Hepatic stellate cell (primary cell): ENCODE results near the gene CCDC88A.
"Not testable (repeated sequence)": the region's sequence is repeated elsewhere in the genome, so short reads cannot be mapped to it uniquely, and the experiment has no call there.

Source experiments
- DNase-seq: peaks from one replicate; pipeline ENCODE4 v3.0.0; 2011; ENCODE audit warnings: low spot score

Gene CCDC88A

DNA sequence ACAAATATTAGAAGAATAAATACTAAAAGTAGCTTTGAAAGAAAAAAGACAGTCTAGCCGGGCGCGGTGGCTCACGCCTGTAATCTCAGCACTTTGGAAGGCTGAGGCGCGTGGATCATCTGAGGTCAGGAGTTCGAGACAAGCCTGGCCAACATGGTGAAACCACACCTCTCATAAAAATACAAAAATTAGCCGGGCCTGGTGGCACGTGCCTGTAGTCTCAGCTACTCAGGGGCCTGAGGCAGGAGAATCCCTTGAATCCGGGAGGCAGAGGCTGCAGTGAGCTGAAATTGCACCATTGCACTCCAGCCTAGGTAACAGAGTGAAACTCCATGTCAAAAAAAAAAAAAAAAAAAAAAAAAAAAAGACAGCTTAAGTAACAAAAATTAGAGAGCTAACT is 34.1 kb downstream of the CCDC88A start:
- DNase-seq: not testable (repeated sequence)

DNA sequence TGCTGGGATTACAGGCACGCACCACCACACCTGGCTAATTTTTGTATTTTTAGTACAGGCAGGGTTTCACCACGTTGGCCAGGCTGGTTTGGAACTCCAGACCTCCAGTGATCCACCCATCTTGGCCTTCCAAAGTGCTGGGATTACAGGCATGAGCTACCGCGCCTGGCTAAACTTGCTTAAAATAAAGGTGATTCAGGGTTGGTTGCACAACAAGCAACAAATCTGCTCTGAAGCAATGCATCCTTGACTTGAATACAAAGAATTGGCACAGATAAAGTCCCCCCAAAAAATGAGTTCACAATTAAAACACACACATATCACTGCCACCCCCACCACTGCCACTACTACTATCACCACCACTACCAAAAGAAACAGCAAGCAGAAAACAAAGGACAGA is 34.9 kb downstream of the CCDC88A start:
- no peak for DNase-seq

DNA sequence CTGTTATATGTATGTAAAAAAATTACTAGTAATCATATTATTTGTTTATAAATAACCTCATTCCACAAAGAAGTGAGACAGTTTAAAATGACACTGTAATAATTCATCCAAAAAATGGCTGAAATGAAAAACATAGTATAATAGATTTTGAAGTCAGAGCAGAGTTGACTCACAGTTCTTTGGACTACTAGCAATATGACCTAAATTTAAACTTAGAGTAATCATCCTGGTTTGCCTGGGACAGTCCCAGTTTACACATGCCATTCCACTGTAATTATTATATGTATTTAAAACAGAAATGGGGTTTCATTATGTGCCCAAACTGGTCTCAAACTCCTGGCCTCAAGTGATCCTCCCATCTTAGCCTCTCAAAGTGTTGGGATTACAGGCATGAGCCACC is 48.3 kb downstream of the CCDC88A start:
- no peak for DNase-seq

DNA sequence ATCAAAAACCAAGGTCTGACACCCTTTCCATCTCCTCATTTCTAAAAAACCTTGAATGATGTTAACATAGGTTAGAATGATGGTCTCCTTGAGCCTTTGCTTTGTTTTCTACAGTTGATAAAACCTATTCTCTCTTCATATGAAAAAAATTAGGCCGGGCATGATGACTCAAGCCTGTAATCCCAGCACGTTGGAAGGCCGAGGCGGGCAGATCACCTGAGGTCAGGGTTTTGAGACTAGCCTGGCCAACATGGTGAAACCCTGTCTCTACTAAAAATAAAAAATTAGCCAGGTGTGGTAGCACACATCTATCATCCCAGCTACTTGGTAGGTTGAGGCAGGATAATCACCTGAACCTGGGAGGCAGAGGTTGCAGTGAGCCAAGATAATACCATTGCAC is 49.4 kb downstream of the CCDC88A start:
- no peak for DNase-seq

DNA sequence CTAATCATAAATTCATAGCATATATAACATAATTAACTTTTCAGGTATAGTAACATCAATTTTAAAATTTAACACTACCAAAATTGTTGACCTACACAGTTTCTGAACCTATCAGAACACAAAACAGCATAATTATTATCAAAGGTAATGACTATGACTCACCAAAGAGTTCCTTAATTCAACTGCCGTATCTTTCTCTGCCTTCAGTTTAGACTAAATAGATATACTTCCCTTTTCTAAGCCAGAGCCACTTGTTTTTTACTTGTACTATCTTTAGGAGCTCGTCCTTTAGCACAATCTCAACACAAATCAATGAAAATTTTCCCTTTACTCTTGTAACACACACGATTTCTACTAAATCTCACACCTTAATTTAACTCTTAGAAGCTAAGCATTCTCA is 54.4 kb downstream of the CCDC88A start:
- no peak for DNase-seq

DNA sequence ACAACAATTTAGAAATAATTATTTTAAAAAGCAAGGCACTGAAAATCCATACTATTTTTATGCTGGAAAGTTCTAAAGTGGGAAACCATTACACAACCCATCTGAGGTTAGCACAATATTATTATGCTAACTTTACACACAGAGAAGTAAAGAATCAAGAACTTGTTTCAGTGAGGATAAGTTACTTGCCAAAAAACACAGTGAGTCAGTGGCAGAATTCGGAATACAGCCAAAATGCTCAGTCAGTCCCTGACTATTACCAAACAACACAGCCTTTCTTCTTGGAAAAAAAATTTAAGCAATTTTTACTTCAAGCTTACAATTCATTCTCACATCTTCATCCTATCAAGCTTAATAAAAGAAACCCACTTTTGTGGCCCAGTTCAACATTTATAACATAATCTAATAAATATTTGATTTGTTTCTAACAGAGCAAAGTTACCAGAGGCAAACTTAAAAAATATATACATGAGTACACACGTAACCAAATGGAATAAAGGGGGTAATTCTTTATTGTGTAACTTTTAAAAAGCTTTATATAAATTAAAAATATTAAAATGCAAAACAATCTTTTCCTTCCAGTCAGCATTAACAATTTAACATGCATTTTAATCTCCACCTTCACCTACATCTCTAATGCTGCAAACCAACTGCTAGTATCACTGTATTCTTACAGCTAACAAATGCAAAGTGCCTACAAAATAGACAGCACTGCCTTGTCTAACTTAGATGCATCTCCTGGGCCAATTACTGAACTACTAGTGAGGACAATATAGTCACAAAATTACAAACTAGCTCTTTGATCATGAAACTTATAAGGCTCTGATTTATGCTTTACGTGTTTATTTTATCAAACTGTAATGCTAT is 55.2 kb downstream of the CCDC88A start:
- peak; percentile 62 for DNase-seq

DNA sequence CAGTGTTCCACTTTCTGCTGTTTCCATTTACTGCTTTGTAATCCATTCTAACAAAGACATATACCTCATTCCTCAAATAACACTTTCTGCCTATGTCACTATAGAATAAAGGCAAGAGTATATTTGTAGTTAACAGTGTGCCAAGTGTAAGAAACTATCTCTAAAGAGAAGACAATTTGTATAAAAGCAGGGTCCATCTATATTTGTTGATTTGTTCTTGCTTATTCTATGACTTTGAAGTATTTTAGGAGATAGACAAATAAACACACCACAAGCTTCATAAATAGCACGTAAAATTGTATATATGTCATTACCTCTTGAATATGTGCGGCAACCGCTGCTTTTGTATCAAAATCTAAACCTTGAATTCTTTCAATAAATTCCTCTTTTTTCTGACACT is 56.0 kb downstream of the CCDC88A start:
- no peak for DNase-seq

DNA sequence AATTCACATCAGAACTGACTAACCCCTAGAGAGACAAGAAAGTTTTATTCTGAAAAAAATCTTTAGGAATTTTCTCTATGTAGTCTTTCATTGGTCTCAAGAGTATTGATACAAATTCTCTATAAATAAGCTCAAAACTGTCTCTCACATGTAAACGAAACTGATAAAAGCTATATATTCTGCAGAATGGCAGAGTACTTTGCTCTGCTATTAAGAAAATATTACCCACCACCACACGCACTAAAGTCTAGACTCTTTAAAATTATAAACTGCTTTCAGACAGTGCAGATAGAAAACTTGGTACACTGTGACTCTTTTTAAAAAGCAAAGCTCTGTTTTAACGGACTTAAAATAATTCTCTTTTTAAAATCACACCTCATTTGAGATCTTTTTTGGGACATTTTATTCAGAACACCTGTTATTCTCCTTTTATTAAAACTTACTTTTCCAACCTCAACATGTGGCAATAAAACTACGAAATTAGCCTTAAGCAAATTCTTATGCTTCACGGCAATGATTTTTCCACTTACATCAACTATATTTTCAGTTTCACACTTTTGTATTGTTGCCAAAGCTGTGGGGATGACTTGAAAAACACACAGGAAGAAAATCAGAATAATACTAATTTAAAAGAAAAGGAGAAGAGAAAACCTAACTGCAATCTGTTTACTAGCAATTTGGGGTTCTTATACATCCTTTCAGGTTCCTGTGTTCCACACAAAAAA is 58.0 kb downstream of the CCDC88A start:
- DNase-seq: no peak

DNA sequence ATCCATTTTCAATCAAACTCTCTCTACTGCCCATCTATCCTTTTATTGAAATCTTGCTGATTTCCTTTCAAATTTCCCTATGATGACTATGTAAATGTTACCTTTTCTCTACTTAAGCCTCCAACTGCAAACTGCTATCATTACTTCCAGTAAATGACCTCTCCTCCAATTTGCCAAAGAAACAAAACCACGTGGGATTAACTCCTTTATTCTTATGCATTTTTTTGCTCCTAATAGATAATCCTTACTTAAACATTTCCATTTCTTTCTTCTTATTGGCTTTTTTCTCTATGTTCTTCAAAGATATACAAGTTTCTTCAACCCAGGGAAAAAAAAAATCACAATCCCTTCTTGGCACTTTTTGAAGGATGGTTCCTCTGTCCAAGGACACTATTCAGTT is 61.2 kb downstream of the CCDC88A start:
- DNase-seq: no peak

DNA sequence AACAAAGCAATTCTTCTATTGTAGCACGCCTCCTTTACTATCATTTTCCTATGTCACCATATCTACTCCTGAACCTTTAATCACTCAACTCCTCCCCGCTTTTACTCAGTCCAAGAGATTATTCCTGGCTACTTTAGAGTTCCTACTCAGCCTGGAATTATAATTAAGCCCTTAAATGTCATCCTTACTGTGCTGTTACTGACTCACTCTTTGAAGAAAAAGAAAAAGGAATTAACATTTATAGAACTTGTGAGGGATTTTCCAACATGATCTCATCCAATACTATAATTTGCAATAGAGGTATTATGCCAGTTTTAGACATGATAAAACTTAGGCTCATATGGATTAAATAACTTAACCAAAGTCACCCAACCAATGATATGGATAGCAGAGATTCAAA is 61.7 kb downstream of the CCDC88A start:
- DNase-seq: no peak

DNA sequence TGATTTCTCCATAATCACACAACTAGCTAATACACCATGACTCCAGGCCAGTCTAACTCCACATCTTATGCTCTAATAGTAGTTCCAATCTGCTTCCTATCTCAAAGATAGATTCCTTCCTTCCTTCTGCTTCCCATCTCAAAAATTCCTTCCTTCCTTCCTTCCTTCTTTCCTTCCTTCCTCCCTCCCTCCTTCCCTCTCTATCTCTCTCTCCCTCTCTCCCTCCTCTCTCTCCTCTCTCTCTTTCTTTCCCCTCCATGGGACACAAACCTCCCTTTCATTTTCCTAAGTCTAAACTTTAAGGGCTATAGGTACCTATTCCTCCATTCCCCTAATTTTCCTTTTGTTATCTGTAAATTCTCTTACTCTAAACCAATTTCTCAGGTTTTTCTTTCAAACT is 62.5 kb downstream of the CCDC88A start:
- no peak for DNase-seq

DNA sequence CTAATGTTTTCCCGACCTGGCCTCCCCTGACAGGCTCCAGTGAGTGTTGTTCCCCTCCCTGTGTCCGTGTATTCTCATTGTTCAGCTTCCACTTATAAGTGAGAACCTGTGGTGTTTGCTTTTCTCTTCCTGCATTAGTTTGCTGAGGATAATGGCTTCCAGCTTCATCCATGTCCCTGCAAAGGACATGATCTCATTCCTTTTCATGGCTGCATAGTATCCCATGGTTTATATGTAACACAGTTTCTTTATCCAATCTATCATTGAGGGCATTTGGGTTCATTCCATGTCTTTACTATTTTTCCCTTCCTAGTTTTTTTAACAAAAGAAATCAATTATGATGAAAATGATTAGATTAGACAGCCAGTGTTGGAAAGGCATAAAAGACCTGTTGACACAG is 63.5 kb downstream of the CCDC88A start:
- not testable (repeated sequence) for DNase-seq

DNA sequence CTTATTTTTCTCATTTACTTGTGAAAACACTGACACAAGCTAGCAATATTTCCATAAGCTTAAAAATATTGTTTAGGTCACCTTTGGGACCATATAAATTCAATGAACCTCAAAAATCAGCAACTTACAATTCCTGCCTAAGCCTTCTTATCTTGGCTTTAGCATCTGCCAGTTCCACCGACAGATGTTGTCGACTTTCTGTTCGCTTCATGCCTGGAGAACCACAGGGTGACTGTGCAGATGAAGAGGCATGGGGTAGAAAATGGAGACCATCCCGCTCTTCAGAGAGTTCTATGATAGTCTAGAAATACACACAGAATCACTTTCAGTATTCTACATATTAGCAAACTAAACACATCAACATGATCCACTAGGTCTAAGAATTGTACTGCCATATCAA is 64.2 kb downstream of the CCDC88A start:
- DNase-seq: no peak

DNA sequence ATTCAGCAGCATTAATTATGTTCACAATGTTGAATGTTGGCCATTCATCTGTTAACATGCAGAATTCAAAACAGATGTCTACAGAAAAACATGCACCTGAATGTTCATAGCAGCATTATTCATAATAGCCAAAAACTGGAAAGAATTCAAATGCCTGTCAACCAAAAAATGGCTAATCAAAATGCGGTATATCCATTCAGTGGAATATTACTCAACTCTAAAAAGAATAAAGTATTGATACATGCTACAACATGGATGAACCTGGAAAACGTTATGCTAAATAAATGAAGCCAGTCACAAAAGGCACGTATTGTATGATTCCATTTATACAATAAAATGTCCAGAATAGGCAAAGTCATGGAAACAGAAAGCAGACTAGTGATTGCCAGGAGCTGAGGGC is 68.0 kb downstream of the CCDC88A start:
- no peak for DNase-seq

DNA sequence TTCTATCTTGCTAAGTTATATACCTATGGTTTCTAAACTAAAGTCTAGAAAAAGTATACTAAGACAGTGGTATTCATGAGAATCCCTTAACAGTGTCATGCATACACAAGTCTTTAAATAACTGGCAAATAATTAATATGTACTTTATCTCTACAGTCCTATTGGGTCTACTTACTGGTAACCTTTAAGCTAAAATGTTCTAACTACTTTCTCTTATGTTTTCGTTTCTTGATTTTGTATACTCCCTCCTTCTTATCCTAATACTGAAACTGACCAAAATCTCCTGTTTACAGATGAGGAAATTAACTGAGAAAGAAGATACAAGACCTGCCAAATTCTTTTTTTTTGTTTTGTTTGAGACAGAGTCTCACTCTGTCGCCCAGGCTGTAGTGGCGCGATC is 74.6 kb downstream of the CCDC88A start:
- no peak for DNase-seq

DNA sequence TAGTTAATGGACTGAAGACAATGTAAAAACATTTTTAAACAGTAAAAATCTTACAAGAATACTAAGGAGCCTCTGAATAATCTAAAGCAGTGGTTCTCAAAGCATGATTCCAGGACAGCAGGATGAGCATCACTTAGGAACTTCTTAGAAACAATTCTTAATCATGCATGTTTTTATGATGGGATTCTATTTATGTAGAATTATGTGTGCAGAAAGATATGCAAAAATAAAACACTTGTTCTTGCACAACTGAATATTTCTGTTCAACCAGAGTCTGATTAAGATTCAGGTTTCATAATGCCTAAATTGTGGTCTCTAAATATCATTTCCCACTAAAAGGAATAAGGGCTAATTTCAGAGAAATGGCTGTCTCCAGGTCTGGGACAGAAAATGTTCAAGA is 81.4 kb downstream of the CCDC88A start:
- DNase-seq: no peak

DNA sequence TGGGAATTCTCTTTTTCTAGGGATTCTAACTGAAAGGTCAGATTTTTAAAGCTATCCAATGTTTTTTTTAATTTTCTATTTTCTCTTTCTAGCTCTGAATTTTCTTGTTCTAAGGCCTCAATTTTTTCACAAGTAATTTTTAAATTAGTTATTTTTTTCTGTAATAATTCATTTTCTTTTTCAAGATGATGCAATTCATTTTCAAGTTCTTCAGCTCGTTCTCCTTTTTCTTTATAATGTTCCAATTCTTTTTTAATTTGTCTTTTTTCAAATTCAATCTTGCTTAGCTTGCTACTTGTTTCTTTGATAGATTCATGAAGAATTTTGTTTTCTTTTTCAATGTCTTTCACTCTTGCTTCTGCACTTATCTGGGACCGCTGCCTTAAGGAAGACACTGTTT is 84.9 kb downstream of the CCDC88A start:
- no peak for DNase-seq

DNA sequence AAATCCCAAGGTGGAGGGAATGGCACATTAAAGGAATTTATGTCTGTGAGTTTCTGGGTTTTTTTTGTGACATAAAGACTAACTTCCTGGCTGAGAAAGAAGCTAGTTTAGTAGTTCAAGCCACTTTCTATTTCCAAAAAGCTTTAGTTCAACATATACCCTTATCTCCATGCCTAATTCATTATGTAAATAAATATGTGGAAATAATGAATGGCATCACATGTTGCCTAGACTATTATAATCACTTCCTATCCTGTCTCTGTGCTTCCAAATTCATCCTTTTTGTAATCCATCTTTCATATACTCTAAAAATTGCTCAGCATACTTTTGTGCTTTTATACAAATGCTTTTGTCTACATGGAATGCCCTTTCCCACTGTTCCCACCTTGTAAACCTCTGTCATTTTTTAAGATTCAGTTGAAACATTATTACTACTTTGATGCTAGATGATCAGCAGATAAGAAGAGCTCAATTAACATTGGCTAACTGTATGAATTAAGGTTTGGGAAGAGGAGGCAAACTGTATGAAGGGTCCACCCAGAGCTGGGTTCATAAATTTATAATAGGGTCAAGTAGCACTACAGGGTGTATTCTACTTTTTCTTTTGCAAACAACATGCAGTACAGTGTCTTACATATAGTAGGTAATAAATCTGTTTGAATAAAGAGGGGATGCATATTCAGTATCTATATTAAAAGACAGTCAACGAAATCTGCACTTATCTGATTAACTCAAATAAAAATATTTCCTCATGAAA is 88.9 kb downstream of the CCDC88A start:
- DNase-seq: no peak

DNA sequence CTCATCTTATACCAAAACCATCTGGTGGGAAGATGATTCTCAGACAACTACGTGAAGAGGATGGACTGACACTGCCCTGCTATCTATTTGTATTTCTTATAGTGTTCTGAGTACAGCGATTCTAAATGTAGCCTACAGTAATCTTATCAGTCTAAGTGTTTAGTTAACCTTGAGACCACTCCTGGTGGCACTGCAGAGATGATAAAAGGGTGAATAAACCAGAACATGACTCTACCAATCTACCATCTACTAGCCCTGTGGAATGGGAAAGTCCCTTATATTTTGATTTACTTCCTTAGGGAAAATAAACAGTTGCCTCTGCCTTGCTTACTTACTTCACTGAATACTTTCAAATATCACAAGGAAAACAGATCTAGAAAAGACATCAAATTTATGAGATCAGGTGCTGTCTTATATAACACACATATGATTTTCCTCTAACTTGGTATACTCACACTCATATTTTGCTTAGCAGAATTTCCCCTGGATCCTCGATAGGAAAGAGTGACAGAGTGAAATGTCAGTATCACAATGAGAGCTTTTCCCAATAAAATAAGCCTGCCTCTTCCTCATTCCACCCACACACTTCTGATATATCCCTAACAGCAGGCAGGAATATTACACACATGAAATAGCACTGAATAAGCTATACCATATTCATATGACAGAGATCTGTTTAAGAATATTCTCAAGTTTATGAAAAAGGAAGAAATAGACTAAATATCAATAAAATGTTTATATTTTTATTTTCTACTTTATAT is 92.0 kb downstream of the CCDC88A start:
- no peak for DNase-seq

DNA sequence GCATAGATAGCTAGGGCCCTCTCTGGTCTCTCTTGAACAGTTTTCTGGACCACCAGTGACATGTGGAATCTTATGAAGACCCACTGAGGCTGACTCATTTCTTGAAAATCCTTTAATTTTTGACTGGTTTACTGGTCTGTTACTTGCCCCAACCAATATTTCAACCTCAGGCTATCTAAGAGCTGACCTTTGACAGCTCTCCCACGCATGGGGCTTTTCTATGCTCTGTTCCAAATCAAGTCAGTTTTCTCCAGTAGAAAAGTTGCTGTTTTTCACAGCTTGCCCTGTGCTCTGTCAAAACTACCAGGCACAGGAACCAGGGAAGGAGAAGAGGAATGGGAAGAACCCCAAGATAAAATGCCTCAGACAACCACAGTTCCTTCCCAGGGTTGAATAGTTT is 104.7 kb downstream of the CCDC88A start:
- DNase-seq: no peak

DNA sequence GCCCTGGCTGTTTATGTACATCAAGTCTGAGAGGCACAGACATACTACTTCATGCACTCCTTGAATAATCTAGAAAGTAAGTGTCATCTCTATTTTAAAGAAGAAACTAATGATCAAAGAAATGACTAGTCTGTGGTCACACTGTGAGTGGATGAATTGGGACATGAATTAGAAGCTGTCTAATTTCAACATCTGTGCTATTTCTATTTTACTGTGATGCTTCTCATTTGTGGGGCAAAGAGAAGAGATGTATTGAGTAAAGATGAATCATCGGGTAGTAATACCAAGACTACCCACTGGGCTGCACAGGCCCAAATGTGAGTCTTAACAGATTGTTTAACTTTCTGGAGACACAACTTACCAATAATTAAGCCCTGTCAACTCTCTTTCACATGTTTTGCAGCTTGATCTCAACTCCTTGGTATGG is 108.2 kb downstream of the CCDC88A start:
- DNase-seq: peak; percentile 9

DNA sequence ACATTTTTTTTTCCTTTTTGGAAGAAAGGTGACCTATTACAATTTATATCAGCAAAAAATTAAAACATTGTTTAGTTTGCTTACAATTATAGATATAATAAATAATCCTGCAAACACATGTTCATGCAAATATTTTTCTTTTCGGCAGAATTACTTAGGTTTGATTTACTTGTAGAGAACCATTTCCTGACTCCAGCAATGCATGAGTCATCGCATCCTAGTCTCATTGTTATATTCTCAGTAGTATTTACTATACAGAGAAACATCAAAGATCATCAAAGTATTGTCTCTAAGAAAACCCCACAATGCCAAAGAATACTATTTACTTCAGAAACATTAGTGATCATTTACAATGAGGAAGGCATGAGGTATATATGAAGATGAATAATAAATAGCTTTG is 110.2 kb downstream of the CCDC88A start:
- peak; percentile 13 for DNase-seq
